GM19351 (cell line): ENCODE data around the gene CHST11.
"Not testable (repeated sequence)": the region's sequence is repeated elsewhere in the genome, so short reads cannot be mapped to it uniquely, and the experiment has no call there.

Experiments used
- ATAC-seq: cut with Tn5 transposase; IDR thresholded peaks from one replicate; pipeline ENCODE4 v1.9.1; 2021; ENCODE audit warnings: mild to moderate bottlenecking, moderate library complexity; ENCODE audit not compliant: unreplicated experiment

The CHST11 gene

GRCh38 chr12:104600036-104600712, 143.4 kb downstream of the CHST11 start:
- no peak for ATAC-seq

GRCh38 chr12:104600790-104601739, 144.3 kb downstream of the CHST11 start:
- no peak for ATAC-seq

GRCh38 chr12:104602406-104602805, 145.7 kb downstream of the CHST11 start:
- ATAC-seq: no peak

- ATAC-seq: no peak
These were observed 146.1 kb downstream of the CHST11 start for GRCh38 chr12:104602896-104603295.

- ATAC-seq: no peak
These were observed 146.8 kb downstream of the CHST11 start for GRCh38 chr12:104603545-104603973.

- peak; percentile 86 for ATAC-seq
These were observed 147.6 kb downstream of the CHST11 start for GRCh38 chr12:104604070-104604994.

- no peak for ATAC-seq
These were observed 148.4 kb downstream of the CHST11 start for GRCh38 chr12:104604995-104605675.

- no peak for ATAC-seq
These were observed 148.9 kb downstream of the CHST11 start for GRCh38 chr12:104605685-104606084.

- ATAC-seq: no peak
These were observed 152.2 kb downstream of the CHST11 start for GRCh38 chr12:104608998-104609397.

GRCh38 chr12:104609445-104609844, 152.7 kb downstream of the CHST11 start:
- no peak for ATAC-seq

- ATAC-seq: no peak
These were observed 153.9 kb downstream of the CHST11 start for GRCh38 chr12:104610513-104611235.

GRCh38 chr12:104611671-104612070, 154.9 kb downstream of the CHST11 start:
- ATAC-seq: no peak

- ATAC-seq: not testable (repeated sequence)
These were observed 156.6 kb downstream of the CHST11 start for GRCh38 chr12:104613372-104613771.

GRCh38 chr12:104615048-104615561, 158.4 kb downstream of the CHST11 start:
- ATAC-seq: no peak

- no peak for ATAC-seq
These were observed 161.9 kb downstream of the CHST11 start for GRCh38 chr12:104618691-104619090.

- ATAC-seq: no peak
These were observed 162.6 kb downstream of the CHST11 start for GRCh38 chr12:104619305-104619704.

- ATAC-seq: no peak
These were observed 164.2 kb downstream of the CHST11 start for GRCh38 chr12:104620837-104621531.

GRCh38 chr12:104622928-104623327, 166.2 kb downstream of the CHST11 start:
- no peak for ATAC-seq

- no peak for ATAC-seq
These were observed 167.1 kb downstream of the CHST11 start for GRCh38 chr12:104623883-104624282.
